Bronchial smooth muscle cell (primary cell): ENCODE data around the gene C19orf18. TPM values are rescaled to one million over a fixed set of nuclear protein-coding genes. Genes with fewer than 3 reads are reported as not detected.

Experiments
- total RNA-seq: library from RNA; depleted of rRNA; stranded (reverse); fragments of >200 nt; gene quantifications from 2 replicates; pipeline ENCODE4 v1.2.1, GENCODE V29; 2014

C19orf18 gene
- 0.26 and 0.32 TPM in 2 replicates for total RNA-seq

DNA sequence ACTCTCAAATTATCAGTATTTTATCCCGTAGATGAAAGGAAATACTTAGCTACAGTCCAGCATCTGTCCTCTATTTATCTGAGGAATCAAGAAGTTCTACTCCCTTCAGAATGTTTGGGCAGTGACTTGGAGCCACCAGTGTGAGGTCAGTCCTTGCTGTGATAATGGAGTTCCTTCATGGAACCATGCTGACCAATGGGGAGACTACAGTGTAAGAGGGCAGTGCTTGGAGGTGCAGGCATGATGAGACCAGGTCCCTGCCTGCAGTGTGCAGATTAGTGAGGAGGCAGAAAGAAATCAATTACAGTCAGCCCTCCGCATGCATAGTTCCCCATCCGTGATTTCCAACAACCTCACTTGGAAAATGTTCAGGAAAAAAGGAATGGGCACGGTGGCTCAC, at the start of gene C19orf18:
C19orf18 (minus strand) TSS at position 101 of the 400 bp plus-strand sequence. CDS start 102 bp downstream, outside the sequence.

DNA sequence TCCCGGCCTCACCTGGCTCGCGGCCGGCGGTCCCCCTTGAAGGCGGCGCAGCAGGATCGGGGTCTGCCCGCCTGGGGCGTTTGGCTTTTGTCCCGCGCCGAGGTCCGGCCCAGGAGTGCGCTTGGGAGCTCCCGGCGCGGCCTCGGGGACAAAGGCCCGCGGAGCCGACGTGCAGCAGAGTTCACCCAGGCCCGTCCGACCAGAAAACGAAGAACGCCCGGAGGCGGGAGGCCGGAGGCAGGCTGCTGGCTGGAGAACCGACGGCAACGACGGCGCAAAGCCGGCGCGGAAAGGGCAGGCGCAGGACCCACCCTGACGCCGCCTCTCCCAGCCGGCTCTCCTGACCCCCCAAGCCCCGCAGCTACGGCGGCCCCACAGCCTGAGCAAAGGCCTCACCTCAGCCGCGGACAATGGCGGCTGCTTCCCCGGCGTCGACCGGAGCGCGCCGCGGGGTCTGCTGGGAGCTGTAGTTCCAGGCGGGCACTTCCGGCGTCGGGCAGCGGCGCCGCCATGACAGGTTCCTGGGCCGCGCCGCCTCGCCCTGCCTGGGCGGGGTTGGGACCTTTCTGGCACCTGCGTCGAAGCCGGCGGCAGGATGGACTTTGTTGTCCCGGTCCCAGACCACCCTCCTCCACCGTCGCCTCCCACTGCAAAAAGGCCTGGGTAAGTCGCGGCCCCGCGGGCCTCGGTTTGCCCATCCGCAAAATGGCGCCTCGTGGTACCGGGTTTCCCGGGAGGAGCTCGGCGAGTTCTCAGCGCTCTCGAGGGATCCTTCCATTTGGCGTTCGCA, 28.2 kb upstream of the C19orf18 start, which contains the start of gene ZNF606:
ZNF606 (minus strand) TSS at position 437 of the 790 bp plus-strand sequence. CDS start 1,501 bp downstream, outside the sequence.

DNA sequence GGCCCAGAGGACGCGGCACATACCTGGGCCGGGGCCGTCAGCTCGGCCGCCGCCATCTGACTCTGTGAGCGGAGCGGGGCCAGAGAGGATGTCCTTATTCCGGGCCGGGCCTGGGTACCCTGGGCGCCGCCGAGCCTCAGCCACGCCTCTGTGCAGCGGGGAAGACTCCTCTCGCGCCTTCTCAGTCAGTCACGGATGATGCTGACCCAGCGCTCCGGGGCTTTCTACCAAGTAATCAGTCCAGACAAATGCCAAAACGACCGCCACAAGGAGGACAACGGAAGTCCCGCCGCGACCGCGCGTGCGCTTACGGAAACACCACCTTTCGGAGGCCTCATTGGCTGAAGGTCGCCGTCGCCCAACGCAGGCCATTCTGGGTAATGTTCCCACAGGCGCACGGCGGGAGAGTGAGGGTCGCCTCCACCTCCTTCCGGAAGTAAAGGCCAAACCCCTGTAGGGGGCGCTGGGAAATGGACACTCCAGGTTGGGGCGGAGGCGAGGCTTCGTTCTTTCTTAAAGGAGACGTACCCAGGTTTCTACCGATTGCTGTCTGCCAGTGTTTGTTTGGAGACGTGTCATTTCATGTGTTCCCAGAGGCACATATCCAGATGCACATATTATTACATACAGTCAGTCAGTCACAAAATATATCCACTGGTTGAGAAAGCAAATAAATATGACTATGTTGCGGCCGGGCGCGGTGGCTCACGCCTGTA, 26.8 kb downstream of the C19orf18 start, which contains the start of gene ZNF256:
ZNF256 (minus strand) TSS at position 288 of the 716 bp plus-strand sequence; CDS start at position 56, 232 bp downstream.

DNA sequence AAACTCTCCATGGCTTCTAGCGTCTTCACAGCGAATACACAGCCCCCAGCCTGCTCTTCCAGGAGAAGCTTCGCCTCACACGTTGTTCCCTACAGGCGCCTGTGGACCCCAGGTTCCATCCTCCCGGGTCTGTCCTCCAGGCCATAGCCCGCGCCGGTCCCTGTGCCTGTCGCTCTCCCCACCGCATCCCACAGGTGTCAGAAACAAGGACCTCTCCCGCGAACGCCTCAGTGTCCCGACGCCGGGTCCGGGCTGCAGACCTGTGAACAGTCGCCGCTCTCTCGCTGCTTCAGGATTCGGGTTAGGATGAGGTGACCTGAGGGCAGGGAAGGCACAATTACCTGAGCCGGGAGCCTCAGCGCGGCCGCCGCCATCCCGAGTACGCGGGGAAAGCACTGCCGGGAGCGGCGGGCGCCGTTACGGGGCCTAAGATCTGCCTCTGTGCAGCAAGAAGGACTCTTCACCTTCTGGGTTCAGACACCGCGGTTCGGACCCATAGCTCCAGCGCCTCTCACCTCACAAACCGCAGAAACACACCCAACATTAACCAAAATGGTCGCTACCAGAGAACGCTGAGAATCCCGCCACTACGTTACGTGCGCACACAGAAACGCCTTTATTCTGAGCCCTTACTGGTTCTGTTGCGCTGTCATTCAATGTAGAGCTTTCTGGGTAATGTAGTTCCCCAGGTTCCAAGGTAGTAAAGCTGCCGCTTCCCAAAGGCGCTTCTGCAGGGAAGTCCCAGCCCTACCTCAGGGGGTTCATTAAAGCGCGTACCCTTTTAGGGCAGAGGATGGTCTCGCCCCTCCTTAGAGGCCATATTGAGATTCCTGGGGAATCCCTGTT, 39.3 kb downstream of the C19orf18 start, which contains the start of gene ZNF418:
ZNF418 (minus strand) TSS at position 583 of the 846 bp plus-strand sequence. CDS start 1,580 bp downstream, outside the sequence.

DNA sequence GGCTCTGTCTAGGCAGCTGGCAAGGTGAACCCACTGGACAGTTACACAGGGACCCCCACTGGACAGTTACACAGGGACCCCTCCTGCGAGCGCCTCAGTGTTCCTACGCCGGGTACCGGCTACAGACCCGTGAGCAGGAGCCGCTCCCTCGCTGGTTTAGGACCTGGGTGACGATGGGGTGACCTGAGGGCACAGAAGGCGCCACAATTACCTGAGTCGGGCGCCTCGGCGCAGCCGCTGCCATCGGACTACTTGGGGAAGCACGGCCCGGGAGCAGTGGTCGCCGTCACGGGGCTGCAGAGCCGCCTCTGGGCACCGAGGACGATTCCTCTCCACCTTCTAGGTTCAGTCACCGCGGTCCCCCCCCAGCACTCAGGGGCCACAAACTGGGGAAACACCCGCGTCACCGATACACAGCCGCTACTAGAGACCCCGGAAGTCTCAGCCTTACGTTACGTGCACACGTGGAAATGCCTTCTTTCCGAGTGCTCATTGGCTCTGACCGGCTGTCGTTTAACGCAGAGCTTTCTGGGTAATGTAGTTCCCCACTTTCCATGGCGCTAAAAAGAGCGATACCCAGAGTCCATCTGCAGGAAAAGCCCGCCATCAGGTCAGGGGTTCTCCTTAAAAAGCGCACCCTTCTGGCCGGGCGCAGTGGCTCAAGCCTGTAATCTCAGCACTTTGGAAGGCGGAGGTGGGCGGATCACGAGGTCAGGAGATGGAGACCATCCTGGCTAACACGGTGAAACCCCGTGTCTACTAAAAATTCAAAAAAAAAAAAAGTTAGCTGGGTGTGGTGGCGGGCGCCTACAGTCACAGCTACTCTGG, 58.0 kb downstream of the C19orf18 start, which contains the start of gene ZNF417:
ZNF417 (minus strand) TSS at position 425 of the 828 bp plus-strand sequence; CDS start at position 244, 181 bp downstream.

Other genes with a start within 250 kb of the C19orf18 start
- gene ZNF671, start 246.9 kb downstream of the C19orf18 start, total RNA-seq: 12.0 and 12.1 TPM in 2 replicates
- gene ZNF776, start 227.7 kb downstream of the C19orf18 start, total RNA-seq: 16.1 and 17.8 TPM in 2 replicates
- gene ZNF586, start 204.9 kb downstream of the C19orf18 start, total RNA-seq: 15.0 and 17.8 TPM in 2 replicates
- gene ZNF552, start 159.6 kb downstream of the C19orf18 start, total RNA-seq: 3.1 and 3.2 TPM in 2 replicates
- gene ZNF587B, start 144.2 kb downstream of the C19orf18 start, total RNA-seq: 9.7 and 13.1 TPM in 2 replicates
- 14.5 and 15.0 TPM in 2 replicates for gene ZNF587, start 124.7 kb downstream of the C19orf18 start, total RNA-seq
- gene ZNF814, start 85.5 kb downstream of the C19orf18 start, total RNA-seq: 4.9 and 5.8 TPM in 2 replicates
- gene ZNF417, start 57.9 kb downstream of the C19orf18 start, total RNA-seq: 18.0 and 24.0 TPM in 2 replicates
- gene ZNF418, start 39.1 kb downstream of the C19orf18 start, total RNA-seq: 9.1 and 11.8 TPM in 2 replicates
- gene ZNF256, start 26.8 kb downstream of the C19orf18 start, total RNA-seq: 6.3 and 6.5 TPM in 2 replicates
- 10.4 and 13.7 TPM in 2 replicates for gene ZNF606, start 28.3 kb upstream of the C19orf18 start, total RNA-seq
- not detected in 2 replicates for gene ZSCAN1, start 59.5 kb upstream of the C19orf18 start, total RNA-seq
- 5.7 and 6.1 TPM in 2 replicates for gene ZNF135, start 84.7 kb upstream of the C19orf18 start, total RNA-seq
- gene ZSCAN18, start 123.7 kb upstream of the C19orf18 start, total RNA-seq: 23.8 and 31.4 TPM in 2 replicates
- 13.2 and 13.4 TPM in 2 replicates for gene ZNF329, start 176.3 kb upstream of the C19orf18 start, total RNA-seq
- gene ZNF274, start 208.5 kb upstream of the C19orf18 start, total RNA-seq: 13.0 and 16.4 TPM in 2 replicates